Measurements from ENCODE around the gene RPL11.

Gene RPL11

GRCh38 chr1:23736437-23737134 is 45.0 kb downstream of the RPL11 start:
- H3K4me3 ChIP-seq (ENCODE audit: low read length): no peak overlapping the region
- TF ChIP-seq CTCF (conservative IDR thresholded peaks at IDR 0.05; ENCODE audit: low read length): no peak
- DNase-seq (ENCODE audit: low read depth): no peak

- peak; percentile 48 for DNase-seq (ENCODE audit: low read depth)
- no peak overlapping the region for H3K4me3 ChIP-seq (ENCODE audit: low read length)
- no peak for TF ChIP-seq CTCF (conservative IDR thresholded peaks at IDR 0.05; ENCODE audit: low read length)
Measured at GRCh38 chr1:23741609-23742008, 50.0 kb downstream of the RPL11 start.

GRCh38 chr1:23742670-23743286 is 51.2 kb downstream of the RPL11 start:
- H3K4me3 ChIP-seq (ENCODE audit: low read length): peak overlapping the region; percentile 76
- DNase-seq (ENCODE audit: low read depth): peak; percentile 29
- TF ChIP-seq CTCF (conservative IDR thresholded peaks at IDR 0.05; ENCODE audit: low read length): no peak

- peak; percentile 63 for DNase-seq (ENCODE audit: low read depth)
- peak within 1 kb of the TSS; percentile 76 for H3K4me3 ChIP-seq (ENCODE audit: low read length)
- TF ChIP-seq CTCF (conservative IDR thresholded peaks at IDR 0.05; ENCODE audit: low read length): no peak
Measured at GRCh38 chr1:23743287-23744152, 51.9 kb downstream of the RPL11 start, which contains the start of gene ELOA. Gene ELOA, plus strand, starts transcription at chr1:23743471. Its CDS starts 33 bp downstream, at chr1:23743504.

GRCh38 chr1:23745515-23745914 is 53.9 kb downstream of the RPL11 start:
- DNase-seq (ENCODE audit: low read depth): peak; percentile 53
- H3K4me3 ChIP-seq (ENCODE audit: low read length): peak overlapping the region; percentile 11; the same call in 1 of the 2 replicates
- TF ChIP-seq CTCF (conservative IDR thresholded peaks at IDR 0.05; ENCODE audit: low read length): peak; percentile 58
